ENCODE results near the gene NUDT2.

The NUDT2 gene

DNA sequence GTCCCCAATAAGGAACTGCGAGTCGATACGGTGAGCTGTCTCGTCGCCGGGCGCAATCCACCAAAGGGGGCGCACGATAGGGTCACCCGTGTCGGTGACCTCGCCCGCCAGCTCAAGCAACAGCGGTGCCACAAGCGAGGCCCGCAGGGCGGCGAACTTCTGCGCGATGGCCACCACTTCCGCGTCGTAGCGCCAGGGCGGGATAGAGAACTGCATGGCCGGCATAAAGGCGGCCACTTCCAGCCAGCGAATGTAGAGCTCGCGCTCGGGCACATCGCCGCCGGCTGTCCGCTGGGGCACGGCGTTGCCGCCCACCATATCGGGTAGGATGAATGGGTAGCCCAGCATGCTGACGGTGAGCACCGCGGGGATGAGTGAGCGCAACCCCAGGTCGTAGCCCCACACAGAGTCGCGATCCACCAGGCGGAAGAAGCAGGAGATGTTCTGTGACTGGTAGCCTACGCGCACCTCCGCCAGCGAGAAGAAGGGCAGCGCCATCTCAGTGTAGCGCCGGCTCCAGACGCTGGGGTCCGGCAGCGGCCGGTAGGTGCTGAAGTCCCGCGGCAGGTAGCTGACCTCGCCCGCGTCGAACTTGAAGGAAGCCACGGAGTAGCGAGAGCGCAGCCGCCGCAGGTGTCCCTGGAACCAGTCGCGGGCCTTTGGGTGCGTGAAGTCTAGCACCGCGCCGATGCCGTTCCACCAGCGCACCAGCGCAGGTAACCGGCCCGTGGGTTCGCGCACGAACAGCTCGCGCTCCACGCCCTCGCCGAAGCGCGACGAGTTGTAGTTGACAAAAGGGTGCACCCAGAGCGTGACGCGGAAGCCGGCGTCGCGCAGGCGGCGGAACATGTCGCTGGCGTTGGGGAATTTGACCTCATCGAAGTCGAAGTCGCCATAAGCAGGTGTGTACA, 41.9 kb downstream of the NUDT2 start:
- DNase-seq (ENCODE audit: low spot score): no peak

DNA sequence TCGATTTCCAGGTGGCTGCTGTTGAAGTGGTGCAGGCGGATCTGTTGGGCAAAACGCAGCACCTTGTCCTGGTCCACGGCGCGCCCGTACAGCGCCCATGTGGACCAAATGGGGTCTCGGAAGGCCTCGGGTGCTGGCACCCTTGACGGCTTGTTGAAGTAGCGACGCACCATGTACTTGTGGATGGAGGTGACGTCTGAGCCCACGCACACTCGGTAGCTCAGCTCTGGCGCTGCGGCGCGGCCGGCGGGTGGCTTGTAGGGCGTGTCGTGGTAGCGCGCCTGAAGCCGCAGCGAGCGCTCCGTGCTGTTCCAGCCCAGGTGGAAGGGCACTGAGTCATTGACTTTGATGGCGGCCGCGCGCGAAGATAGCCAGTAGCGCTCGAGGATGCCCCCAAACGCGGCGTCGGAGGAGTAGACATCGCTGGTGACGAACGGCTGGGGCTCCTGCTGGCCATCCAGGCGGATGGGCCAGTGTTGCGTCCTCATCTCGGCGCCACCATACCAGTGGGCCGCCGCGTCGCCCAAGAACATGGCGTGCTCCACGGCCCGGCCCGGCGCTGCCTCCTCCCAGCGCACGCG, 42.6 kb downstream of the NUDT2 start:
- no peak for DNase-seq (ENCODE audit: low spot score)

DNA sequence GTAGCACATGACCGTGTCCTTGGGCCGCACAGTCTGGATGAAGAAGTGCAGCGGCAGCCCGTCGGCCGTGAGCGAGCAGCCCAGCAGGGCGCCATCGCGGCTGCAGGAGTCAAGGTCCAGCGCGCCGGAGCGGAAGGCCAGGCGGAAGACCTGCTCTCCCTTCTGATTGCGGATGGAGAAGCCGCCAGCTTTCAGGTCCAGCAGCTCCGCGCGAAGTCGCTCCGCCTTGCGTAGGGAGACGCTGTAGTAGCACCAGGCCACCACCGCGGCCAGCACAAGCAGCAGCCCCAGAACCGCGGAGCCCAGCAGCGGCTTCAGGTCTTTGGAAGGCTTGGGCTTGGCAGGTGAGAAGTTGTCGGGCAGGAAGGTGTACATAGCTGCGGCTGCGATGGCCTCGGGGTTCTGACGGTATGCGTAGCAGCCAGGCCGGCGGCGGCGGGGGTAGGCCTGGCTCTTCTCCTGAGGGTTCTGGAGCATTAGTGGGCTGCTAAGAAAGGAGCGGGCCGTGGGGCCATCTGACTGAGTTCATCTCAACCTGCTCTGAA, 43.2 kb downstream of the NUDT2 start:
- DNase-seq (ENCODE audit: low spot score): peak; percentile 44

DNA sequence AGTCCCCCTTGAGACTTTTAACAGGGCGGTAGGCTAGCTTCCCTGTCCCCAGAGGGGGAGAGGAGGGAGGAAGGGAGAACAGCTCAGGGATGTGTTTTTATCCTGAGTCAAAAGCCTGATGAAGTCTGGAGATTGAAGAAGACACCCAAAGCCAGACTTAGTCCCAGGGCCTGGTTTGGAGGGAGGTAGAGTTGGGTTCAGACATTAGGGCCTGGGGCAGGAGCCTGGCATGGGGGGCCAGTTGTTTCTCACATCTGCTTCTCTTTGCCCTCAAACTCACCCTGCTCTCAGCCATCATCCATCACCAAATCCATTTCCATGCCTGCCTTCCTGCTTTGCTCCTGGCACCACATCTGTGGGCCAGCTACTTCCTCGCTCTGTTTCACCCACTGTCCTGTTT, 44.4 kb downstream of the NUDT2 start:
- no peak for DNase-seq (ENCODE audit: low spot score)

DNA sequence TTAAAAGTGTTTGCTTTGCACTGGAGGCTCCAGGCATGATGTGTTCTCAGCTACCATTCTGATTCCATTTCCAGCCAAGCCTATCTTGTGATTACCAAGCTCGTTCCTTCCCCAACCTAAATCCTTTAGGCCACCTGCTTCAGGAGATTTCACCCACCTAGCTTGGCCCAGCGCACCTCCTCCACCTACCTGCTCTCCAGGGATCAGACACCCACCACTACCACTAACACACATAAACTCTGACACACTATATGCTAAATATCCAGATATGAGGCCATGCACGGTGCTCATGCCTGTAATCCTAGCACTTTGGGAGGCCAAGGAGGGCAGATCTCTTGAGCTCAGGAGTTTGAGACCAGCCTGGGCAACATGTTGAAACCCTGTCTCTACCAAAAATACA, 45.0 kb downstream of the NUDT2 start:
- no peak for DNase-seq (ENCODE audit: low spot score)

DNA sequence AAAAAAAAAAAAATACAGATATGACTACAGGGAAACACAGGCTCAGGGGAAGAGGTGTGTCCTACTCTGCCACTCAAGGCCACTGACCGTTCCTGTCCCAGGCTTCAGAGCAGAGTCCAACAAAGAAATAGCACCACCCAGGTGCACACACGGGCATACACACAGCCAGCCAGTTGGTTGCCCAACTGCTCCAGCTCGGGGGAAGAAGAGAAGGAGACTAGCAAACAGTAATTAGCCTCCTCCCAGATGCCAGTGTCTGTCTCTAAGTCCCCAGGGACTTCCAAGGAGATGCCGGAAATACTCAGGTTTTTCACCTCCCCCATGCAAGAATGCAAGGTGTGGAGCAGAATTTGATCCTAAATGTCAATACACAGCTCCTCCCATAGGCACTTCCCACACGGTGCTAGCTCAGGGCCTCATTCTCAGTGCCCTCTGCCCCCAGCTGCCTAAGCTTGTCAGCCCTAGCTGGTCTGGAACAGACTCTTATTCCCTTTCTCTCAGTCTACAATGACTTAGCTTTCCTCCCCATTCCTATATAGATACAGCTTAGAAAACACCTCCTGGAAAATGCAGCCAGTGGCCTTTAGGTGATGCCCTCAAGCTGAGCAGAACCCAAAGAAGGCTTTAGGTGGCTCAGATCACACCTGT, 45.7 kb downstream of the NUDT2 start:
- peak; percentile 38 for DNase-seq (ENCODE audit: low spot score)

DNA sequence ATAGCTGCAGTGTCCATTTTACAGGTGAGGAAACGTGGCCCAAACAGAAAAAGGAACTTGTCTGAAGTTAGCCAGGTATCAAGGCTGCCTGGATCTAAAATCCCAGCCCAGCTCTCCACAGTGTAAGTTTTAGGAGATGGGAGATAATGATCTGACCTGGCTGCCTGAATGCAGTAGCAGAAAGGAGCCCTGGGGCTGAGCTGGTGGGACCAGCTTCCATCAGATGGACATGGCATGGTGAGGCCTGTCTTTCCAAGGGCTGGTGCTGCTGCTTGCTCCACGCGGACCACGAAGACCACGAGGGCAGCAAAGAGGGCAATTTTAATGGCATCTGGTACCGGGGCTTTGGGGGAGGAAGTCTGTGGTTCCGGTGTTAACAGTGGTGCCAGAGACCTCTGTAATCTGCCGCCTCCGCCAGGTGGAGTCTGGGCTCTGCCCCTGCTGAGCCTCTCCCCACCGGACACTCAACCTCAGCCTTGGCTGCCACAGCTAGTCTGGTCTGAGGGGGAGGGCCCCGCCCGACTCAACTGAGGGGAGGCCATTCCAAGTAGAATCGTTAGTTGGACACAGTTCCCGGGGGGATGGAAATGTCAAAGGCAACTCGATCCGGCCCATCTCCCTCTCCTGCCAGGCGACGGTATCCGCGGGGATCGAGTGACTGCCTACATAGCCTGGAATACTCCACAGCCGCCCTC, 46.7 kb downstream of the NUDT2 start:
- DNase-seq (ENCODE audit: low spot score): peak; percentile 54

DNA sequence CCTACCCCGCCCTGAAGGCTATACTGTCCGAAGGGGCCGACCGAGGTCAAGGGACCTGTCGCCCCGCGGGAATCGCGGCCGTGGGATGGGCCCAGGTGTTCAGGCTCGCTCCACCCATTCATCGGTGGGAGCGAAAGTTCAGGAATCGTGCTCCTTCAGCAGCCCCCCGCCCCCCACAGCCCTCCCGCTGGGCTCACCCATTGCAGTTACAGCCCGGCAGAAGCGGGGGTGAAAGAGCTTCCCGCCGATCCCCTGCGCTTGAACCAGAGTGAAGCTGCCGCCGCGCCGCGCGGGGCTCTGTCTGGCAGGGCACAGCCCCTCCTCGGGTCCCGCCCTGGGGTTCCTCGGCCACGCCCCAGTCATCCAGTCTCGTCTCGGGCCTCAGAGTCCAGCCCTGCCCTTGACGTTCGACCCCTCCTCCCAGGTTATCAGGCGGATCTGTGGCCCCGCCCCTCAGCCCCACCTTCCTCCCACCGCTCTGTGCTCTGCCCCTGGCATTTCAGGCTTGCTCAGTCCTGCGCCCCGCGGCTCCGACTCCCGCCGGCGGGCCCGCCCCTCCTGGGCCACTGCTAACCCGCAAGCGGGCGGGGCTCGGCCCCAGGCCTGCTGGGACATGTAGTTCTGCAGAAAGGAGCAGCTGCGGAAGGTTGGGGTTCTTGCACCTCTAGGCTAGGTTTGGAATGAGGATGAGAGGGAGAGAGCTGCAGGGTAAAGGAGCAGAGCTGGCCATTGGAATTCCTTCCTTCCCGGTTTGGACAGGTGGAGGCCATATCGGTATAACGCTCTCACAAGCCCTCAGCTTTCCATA, 47.4 kb downstream of the NUDT2 start, which contains the start of gene MYORG:
TSS of gene MYORG (minus strand) at position 303 of the 808 bp plus-strand sequence. CDS start 3,955 bp downstream, outside the sequence.
- peak; percentile 97 for DNase-seq (ENCODE audit: low spot score)

DNA sequence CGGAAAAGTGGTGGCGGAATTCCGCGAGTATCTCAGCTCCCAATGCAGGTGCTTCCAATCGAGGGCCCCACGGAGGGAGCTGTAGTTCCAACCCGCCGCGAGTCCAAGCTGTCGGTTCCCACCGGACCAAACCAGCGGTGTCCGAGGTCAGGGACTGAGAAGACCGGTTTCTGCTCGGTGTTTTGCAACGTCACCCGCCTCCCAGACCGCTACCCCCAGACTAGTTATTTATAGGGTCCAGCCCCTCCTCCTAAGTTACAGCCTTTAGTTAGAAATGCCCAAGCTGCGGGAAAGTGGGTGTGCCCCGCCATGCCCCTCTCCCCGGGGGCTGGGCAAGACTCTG, 48.0 kb downstream of the NUDT2 start:
- no peak for DNase-seq (ENCODE audit: low spot score)

DNA sequence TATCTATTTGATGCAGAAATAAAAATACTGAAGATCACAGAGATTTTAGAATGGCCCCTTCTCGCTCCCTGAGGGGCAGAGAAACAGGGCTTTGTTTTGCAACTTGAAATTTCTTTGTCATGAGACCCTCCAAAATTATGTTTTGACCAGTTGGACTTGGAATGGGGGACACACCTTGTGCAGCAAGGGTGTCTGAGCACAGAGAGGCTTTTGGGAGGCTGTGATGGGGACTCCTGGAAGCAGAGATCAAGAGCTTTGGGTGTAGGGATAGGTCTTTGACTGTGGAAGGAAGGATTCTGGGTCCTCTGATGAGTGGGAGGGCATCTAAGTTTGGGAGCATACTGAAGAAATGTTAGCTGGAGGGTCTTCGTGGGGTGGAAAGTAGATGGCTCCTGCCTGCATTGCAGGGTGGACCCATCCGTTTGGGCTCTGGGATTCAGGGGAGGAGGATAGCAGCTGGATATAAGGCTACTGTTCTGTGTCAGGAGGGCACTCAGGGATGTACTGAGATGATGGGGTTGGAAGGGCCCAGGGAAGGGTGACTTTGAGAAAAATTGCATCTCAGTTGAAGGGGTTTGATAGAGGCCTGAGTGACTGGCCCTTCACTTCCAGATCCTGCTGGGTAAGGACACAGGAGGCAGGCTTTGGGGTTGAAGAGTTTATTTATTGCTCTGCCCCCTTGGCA, 49.1 kb downstream of the NUDT2 start:
- no peak for DNase-seq (ENCODE audit: low spot score)

DNA sequence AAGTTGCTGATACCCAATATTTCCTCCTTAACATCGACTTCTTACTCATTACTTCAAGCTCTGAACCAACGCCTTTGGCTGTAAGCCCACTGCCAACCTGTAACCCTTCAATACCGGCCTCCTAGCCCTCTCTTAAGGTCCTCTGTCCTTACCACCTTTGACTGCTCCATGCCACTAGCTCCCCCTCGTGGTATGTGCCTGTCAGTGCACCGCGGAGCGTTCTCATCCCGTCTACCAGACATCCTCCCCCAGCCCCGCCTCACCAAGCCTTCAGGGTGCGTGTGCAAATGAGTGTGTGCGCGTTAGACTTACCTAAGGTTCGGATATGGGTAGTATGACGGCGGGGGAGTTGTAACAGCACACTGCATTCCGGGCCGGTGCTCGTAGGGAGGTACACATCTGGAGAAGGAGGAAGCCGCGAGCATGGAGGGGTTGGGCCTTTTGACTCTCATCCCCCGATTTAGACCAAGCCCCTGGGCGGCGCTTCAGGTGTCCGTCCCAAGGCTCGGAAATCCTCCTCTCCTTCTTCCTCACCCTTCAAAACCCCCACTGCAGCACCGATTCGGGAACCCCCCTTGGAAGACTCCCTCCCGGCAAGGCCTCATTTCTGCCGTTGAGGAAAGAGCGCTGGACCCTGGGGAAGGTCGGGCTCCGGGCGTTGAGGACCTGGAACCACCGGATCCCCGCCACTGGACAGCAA, 50.1 kb downstream of the NUDT2 start:
- DNase-seq (ENCODE audit: low spot score): peak; percentile 84

DNA sequence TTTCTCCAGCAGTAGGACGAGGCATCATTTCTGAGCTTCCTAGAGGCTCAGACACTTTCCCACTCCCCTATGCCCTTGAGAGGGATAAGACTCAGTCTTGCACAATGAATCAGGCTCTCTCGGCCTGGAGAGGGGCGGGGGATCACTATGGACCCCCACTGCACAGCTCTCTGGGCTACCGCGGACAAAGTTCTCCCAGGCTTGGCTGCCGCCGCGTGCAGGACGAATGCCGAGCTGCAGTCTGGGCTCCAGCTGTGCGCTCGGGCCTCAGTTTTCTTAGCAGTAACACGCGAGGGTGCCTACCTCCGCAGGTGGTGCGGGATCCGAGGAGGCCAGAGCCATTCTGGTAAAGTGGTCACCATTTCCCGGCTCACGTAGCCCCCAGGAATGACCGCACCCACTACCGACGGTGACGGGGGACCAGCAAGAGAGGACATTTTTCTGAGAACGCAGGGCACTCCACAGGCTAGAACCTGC, 50.7 kb downstream of the NUDT2 start:
- no peak for DNase-seq (ENCODE audit: low spot score)

DNA sequence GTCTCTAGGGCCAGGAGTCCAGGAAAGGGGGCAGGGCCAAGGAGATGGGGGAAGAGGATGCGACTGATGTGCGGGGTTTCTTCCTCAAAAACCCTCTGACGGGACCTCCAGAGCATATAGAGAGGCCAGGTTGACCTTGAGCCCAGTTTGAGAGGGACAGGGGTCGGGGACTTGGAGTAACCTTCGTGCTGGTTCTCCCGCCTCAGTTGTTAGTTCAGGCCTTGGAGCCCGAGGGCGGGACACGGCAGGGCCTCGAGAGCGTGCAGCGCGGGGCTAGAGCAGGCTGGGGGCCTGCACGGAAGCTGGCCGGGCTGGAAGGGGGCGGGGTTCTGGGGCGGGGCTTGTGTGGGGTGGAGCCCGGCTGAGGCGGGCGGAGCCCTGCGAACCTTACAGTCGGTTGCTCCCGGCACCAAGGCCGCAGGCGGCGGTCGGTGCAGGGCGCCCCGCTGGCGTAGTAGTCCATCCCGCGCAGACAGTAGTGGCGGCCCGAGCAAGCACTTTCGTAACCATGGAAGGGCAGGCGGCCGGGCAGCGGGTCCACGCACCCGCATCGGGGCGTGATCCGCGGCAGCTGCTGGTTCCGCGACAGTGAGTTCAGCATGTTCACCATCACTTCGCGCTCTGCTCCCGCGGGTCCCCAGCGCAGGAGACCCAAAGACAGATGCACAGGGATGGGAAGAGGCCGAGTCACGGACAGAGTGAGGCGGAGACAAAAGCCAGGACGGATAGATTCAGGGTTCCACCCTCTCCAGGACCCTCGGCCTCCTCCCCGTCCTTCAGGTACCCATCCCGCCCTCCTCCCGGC, 51.3 kb downstream of the NUDT2 start:
- DNase-seq (ENCODE audit: low spot score): peak; percentile 98

DNA sequence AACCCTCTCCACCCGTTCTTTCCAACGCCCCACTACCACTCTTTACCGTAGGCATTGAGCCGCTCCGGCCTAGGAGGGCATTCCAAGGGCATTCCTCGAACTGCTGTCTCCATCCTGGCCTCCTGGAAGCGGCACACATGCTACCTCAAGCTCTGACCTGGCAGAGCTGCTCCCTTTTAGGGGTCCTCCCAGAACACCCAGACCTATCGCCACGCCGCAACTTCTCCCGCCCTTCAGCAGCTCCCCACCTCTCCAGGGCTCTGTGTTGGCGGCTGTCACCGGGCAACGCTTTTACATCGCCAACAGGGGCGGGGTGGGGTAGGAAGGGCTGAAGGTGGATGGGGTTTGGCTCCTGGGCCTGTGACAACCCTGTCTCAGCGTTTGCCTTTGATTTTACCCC, 52.0 kb downstream of the NUDT2 start:
- DNase-seq (ENCODE audit: low spot score): no peak

DNA sequence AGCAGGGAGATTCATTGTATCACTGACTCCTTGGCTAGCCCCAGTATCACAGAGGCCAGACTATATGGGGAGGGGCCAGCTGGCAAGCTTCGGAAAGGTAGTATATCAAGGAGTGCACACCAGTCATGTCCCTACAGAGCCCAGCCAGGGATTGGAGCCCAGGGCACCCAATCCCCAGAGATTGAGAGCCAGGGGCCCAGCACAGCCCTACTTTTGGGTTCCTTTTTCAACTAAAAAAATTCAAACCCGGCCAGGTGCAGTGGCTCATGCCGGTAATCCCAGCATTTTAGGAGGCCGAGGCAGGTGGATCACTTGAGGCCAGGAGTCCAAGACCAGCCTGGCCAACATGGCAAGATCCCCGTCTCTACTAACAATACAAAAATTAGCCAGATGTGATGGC, 52.7 kb downstream of the NUDT2 start:
- DNase-seq (ENCODE audit: low spot score): no peak

DNA sequence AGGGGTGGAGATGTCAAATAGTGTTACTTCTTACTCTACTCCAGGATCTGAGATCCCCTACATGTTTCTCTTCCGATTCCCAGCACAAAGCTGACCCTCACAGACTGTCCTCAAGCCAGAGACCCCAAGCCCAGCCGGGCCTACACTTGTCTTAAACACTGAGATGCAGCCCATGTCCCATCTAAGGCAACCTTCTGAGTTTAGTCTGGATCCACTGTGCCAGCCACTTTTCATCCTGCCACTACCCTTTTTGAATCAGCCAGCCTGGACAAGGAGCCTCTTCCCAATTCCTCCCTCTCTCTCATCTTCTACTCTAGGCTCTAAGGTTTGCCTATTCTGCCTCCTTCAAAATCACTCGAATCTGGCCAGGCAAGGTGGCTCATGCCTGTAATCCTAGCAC, 53.5 kb downstream of the NUDT2 start:
- no peak for DNase-seq (ENCODE audit: low spot score)

DNA sequence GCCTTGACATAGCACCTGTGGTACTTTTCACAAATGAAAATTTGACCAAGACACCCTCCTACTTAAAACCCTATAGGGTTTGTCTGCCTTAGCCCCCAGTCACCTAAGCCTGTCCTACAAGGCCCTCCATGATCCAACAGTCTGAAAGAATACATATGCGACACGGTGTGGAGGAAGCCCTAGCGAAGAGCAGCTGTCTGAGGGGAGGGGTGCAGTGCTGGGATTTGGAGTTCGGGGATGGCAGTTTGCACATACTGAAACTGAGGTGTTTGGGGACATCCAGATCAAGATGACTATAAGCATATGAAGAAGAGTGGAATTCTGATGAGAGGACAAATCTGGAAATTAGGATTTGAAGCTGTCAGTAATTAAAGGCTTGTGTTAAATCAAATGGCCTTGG, 54.5 kb downstream of the NUDT2 start:
- no peak for DNase-seq (ENCODE audit: low spot score)

DNA sequence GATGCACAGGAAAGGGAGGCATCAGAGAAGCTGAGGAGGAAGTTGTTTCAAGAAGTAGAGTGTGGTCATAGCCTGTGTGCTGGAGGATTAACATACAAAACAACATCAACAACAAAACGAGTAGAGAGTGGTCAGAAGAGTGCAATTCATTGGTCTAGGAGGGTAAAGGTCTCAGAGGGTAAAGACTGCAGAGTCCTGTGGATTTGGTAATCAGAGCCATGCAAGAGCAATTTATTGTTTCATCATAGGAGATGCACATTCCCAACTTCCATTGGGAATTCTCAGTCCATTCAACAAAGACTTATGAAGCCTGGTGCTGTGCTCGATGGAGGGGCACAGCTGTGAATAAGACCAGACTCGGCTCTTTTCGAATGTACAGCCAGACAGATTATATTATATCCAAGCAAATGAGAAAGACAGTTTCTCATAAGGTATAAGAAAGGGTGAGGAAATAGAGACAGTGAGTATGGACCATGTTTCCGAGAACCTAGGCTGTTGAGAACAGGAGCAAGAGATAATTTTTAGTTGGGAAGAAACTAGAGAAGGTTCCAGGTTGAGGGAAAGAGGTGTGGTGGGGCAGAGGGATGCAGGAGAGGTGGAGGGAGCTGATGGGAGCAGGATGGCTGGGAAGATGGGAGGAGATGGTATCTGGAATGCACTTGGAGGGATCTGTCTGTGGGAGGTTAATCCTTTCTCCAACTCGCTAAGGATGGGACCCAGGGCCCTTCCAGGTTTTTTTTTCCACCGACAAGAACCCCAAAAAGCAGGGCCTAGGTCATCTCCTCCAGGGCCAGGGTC, 55.2 kb downstream of the NUDT2 start:
- no peak for DNase-seq (ENCODE audit: low spot score)

Data from iPS-NIHi11 (cell line).